HG02885 (cell line): ENCODE results near the gene NKD1.

Experiments used
- ATAC-seq: cut with Tn5 transposase; IDR thresholded peaks from one replicate; pipeline ENCODE4 v1.9.1; 2021; ENCODE audit warnings: mild to moderate bottlenecking; ENCODE audit not compliant: unreplicated experiment, poor library complexity

Gene NKD1

GRCh38 chr16:50681021-50681885, 133.1 kb downstream of the NKD1 start, which contains the start of gene SNX20:
SNX20 (minus strand) TSS chr16:50681312; CDS start chr16:50677526, 3,786 bp downstream.
- ATAC-seq, result no peak

- peak; percentile 70 for ATAC-seq
These were observed 135.6 kb downstream of the NKD1 start for GRCh38 chr16:50683689-50684374.

GRCh38 chr16:50684823-50685461, 136.7 kb downstream of the NKD1 start:
- peak; percentile 28 for ATAC-seq

- ATAC-seq, result no peak
These were observed 137.4 kb downstream of the NKD1 start for GRCh38 chr16:50685462-50686063.

- no peak for ATAC-seq
These were observed 139.9 kb downstream of the NKD1 start for GRCh38 chr16:50688083-50688482.

- no peak for ATAC-seq
These were observed 140.7 kb downstream of the NKD1 start for GRCh38 chr16:50688867-50689266.

- ATAC-seq, result peak; percentile 43
These were observed 142.0 kb downstream of the NKD1 start for GRCh38 chr16:50690177-50690576.

GRCh38 chr16:50692644-50692998, 144.4 kb downstream of the NKD1 start:
- ATAC-seq, result no peak

- ATAC-seq, result peak; percentile 25
These were observed 145.0 kb downstream of the NKD1 start, which contains the start of gene NOD2 for GRCh38 chr16:50692999-50693781. NOD2 (plus strand) TSS chr16:50693606; CDS start chr16:50699496, 5,890 bp downstream.

GRCh38 chr16:50694206-50694605, 146.0 kb downstream of the NKD1 start:
- no peak for ATAC-seq

GRCh38 chr16:50695017-50696000, 147.1 kb downstream of the NKD1 start:
- no peak for ATAC-seq

- no peak for ATAC-seq
These were observed 147.9 kb downstream of the NKD1 start for GRCh38 chr16:50696126-50696525.

GRCh38 chr16:50696575-50697420, 148.6 kb downstream of the NKD1 start:
- peak; percentile 56 for ATAC-seq

GRCh38 chr16:50697421-50697715, 149.2 kb downstream of the NKD1 start:
- no peak for ATAC-seq

GRCh38 chr16:50697881-50698767, 149.9 kb downstream of the NKD1 start:
- peak; percentile 59 for ATAC-seq
